ENCODE measurements around the gene PKN3. TPM values are rescaled to one million over a fixed set of nuclear protein-coding genes. Genes with fewer than 3 reads are reported as not detected.
A peak's percentile ranks its signal among the peaks of the same experiment; 100 is the strongest.

Gene PKN3
- total RNA-seq, 1 donor from 2014 or later = 13.4 TPM

DNA sequence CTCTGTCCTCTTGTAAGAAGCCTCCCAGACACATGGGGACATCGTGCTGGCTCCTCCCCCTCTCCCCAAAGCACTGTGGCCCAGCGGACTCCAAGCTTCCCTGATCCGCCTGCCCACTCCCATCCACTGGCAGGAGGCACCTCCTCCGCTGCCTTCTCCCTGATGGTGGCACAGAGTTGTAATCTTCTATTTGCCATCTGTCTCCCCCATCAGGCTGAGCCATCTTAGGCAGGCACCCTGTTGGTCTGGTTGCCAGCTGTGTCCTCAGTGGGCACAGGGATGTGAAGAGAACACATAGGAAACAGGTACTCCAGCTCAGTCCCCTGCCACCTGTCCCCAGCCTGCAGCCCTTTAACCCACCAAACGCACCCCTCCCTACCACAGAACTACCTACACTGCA, 27.0 kb downstream of the PKN3 start:
- H3K27me3 ChIP-seq = no peaks in the 10 kb centered on the region
- no peaks in the 10 kb centered on the region for H3K4me1 ChIP-seq
- no peak overlapping the region for H3K27ac ChIP-seq
- DNase-seq (no peak), ATAC-seq (no peak)
- H3K9me3 ChIP-seq = no peaks in the 10 kb centered on the region
- H3K4me3 ChIP-seq = no peak overlapping the region
- intact Hi-C loops (cut with DNase I) = no loop called here
- no peak for TF ChIP-seq CTCF (IDR thresholded peaks at IDR 0.05)
- H3K36me3 ChIP-seq = peaks cover 8% of the 10 kb centered on the region

DNA sequence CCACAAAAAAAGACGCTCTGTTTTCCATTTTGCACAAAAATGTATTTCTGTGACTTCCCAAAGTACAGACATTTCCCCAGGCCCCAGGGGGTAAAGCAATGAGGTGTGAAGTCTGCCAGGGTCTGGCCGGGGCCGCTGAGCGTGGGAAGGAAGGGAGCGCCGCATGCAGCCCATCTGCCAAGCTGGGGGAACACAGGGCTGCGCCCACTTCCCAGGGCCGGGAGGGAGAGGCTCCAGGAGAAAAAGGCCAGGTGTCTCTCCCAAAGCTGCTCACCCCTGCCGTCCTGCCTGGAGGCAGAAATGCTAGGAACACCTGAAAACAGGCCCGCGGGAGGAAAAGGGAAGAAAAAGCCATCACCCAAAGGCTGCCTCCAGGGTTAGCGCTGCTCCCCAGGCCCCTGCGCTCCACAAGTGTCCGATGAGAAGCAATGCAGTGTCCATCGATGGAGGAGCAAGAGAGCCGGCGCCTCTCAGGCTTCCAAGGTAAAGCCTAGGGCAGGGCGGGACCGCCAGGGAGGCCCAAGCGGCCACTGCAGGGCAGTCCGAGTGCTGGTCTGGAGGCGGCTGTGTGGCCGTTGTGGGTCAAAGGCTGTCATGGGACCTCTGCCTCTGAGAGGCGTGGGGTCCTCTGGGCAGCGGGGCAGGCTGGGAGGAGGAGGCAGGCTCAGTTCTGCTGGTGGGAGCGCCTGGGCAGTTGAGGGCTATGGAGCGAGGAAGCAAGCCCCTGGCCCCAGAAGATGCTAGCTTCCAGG, 27.6 kb downstream of the PKN3 start:
- TF ChIP-seq CTCF (IDR thresholded peaks at IDR 0.05) = no peak
- ATAC-seq (no peak), DNase-seq (no peak)
- Histone ChIP-seq H3K36me3 (peaks cover 15% of the 10 kb centered on the region), H3K4me3 (no peak overlapping the region), H3K27ac (no peak overlapping the region), H3K27me3 (no peaks in the 10 kb centered on the region), H3K4me1 (no peaks in the 10 kb centered on the region), H3K9me3 (no peaks in the 10 kb centered on the region)
- intact Hi-C loops (cut with DNase I) = no loop called here

DNA sequence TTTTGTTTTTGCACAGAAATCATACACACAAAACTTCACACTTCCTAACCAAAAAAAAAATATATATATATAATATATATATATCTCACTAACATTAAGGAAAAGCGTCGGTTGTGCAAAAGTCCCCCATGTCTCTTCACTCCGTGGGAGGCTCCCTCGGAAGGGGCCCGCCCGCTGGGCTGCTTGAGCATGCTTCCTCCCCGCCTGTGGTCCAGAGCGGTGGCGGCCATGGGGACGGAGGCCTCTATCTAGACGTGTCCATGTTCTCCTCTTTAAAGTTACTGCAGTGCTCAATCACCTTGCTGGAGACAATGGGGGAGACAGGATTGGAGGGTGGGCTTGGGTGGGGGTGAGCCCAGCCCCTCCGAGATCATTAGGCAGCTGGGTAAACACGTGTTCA, 28.8 kb downstream of the PKN3 start:
- Histone ChIP-seq H3K27ac (no peak overlapping the region), H3K9me3 (no peaks in the 10 kb centered on the region), H3K4me1 (no peaks in the 10 kb centered on the region), H3K4me3 (no peak overlapping the region), H3K36me3 (peaks cover 19% of the 10 kb centered on the region), H3K27me3 (no peaks in the 10 kb centered on the region)
- no peak for TF ChIP-seq CTCF (IDR thresholded peaks at IDR 0.05)
- intact Hi-C loops (cut with DNase I) = no loop called here
- no peak for DNase-seq
- ATAC-seq = no peak

DNA sequence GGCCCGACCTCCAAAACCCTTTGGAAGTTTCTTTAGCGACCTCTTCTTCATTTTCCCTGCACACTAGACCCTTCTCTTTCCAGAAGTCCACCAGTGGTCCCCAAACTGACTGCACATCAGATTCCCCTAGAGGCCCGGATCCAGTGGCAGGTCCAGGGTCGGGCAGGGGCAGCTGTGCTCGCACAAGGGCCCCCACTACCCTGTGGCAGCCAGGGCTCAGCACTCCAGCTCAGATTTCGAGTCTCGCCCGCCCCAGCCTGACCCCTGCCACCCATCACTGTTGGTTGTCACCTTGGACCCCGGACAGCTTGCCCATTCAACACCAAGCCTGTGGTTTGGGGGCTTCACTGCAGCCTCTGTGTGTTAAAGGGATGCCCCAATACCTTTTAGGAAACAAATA, 29.4 kb downstream of the PKN3 start:
- H3K9me3 ChIP-seq = no peaks in the 10 kb centered on the region
- no peaks in the 10 kb centered on the region for H3K4me1 ChIP-seq
- no peak for TF ChIP-seq CTCF (IDR thresholded peaks at IDR 0.05)
- no peak for DNase-seq
- no peaks in the 10 kb centered on the region for H3K27me3 ChIP-seq
- intact Hi-C loops (cut with DNase I) = no loop called here
- peaks cover 19% of the 10 kb centered on the region for H3K36me3 ChIP-seq
- H3K27ac ChIP-seq = no peak overlapping the region
- no peak overlapping the region for H3K4me3 ChIP-seq
- no peak for ATAC-seq

GRCh38 chr9:128732576-128732975, 30.3 kb downstream of the PKN3 start:
- no peaks in the 10 kb centered on the region for H3K4me1 ChIP-seq
- peaks cover 19% of the 10 kb centered on the region for H3K36me3 ChIP-seq
- no peak for DNase-seq
- H3K27me3 ChIP-seq = no peaks in the 10 kb centered on the region
- no peaks in the 10 kb centered on the region for H3K9me3 ChIP-seq
- no peak overlapping the region for H3K27ac ChIP-seq
- intact Hi-C loops (cut with DNase I) = no loop called here
- no peak overlapping the region for H3K4me3 ChIP-seq
- no peak for ATAC-seq
- no peak for TF ChIP-seq CTCF (IDR thresholded peaks at IDR 0.05)

GRCh38 chr9:128733256-128733655, 31.0 kb downstream of the PKN3 start:
- peak; percentile 92 for ATAC-seq
- Histone ChIP-seq H3K27ac (no peak overlapping the region), H3K27me3 (no peaks in the 10 kb centered on the region), H3K36me3 (peaks cover 19% of the 10 kb centered on the region), H3K9me3 (no peaks in the 10 kb centered on the region), H3K4me1 (no peaks in the 10 kb centered on the region), H3K4me3 (no peak overlapping the region)
- intact Hi-C loops (cut with DNase I) = no loop called here
- peak; percentile 56 for TF ChIP-seq CTCF (IDR thresholded peaks at IDR 0.05)
- DNase-seq = peak; percentile 78

Data from upper lobe of right lung (tissue), 1 donor.